GM11168 (cell line): ENCODE results near the gene CD4.

ENCODE experiments used
- in situ Hi-C: fragments of 300-500 bp; cut with MboI; formaldehyde crosslinking; loops from one replicate; pipeline ENCODE4 v1.12.0; 2022; ENCODE audit warnings: low sequenced_read_pairs; ENCODE audit not compliant: unreplicated experiment

The CD4 gene

DNA sequence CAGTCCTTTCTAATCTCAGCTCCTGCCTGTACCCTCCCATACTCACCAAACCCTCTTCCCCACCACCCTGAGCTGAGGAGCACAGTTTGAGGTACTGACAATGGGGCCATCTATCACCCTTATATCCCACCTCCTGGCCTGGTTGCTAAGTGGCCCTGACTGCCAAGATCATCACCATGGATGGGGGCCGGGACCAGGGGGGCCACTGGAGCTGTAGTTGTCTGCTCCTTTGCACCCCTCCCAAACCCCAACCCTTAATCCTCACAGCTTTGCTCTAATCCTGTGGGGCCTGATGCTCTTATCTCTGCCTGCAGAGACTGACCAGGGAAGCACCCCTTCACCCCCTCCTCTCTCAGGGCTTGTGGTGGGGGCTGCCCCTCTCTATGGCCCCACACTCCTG lies 51.0 kb downstream of the CD4 start:
- in situ Hi-C loops = no loop called here

DNA sequence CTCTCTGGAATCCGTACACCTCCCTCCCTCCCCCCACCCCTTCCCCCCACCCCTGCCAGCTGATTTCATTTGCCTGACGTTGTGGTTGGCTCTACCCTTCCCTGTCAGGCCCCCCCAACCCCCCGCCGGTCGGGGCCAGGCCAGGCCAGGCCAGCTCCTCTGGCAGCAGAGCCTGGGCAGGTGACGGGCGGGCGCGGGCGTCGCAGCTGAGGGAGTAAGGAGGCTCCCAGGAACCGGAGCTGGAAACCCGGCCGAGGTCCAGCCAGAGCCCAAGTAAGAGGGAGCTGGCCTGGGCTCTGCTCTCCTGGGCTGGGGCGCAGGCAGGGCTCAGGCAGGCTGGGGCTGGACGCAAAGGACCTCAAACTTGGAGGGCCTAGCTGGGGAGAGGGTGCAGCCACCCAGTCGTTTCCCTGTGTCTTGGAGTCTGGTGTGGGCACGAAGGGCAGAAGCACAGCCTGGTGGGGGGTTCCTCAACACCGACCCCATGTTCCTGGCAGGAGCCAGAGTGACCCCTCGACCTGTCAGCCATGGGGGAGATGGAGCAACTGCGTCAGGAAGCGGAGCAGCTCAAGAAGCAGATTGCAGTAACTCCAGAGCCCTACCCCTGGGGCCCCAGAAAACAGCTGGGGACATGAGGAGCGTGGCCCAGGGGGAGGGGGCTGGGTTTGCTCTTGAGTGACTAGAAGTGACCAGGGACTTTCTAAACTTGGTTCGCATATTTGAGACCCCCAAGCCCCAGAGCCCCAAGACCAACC lies 51.6 kb downstream of the CD4 start, which contains the start of gene GNB3:
GNB3 (plus strand) TSS at position 165 of the 755 bp plus-strand sequence; CDS start at position 528, 363 bp downstream.
- in situ Hi-C loops = no loop called here

DNA sequence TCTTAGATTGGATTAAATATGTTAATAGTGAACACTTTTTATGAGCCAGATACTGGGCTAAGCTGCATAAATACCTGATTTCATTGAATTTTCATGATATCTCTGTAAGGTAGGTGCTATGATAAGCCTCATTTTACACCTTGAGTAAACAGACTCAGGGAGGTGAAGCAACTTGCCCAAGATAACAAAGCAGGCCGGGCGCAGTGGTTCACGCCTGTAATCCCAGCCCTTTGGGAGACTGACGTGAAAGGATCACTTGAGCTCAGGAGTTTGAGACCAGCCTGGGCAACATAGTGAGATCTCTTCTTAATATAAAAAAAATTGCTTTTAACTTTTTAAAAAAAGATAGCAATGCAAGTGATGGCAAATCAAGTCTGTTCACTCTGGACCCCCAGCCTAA lies 52.7 kb downstream of the CD4 start:
- in situ Hi-C loops = no loop called here

DNA sequence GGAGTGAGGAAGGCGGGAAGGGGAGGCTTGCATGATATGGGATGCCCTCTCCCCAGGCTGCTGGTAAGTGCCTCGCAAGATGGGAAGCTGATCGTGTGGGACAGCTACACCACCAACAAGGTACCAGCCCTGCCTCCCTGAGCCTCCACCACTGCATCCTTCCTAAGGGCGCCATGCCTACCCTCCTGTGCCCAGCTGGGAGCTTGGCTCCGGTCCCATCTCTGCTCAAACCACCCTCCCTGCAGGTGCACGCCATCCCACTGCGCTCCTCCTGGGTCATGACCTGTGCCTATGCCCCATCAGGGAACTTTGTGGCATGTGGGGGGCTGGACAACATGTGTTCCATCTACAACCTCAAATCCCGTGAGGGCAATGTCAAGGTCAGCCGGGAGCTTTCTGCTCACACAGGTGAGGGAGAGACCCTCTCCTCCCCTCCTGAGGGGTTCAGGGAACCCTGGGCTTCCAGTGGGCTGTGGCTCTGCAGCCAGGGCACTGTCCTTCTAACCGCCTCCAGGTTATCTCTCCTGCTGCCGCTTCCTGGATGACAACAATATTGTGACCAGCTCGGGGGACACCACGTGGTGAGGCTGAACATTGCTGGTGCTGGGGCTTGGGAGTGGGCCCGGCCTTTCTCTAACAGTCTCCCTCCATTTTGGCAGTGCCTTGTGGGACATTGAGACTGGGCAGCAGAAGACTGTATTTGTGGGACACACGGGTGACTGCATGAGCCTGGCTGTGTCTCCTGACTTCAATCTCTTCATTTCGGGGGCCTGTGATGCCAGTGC lies 54.0 kb downstream of the CD4 start:
- in situ Hi-C loops = no loop called here

DNA sequence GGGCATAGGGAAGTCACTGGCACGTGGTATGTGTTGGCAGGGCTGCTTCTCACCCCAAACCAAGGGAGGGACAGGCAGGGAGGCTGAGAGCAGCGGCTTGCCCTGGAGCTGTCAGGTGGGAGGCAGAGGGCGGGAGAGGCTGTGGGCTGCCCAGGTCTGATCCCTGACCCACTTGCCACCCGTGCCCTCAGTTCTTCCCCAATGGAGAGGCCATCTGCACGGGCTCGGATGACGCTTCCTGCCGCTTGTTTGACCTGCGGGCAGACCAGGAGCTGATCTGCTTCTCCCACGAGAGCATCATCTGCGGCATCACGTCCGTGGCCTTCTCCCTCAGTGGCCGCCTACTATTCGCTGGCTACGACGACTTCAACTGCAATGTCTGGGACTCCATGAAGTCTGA lies 56.1 kb downstream of the CD4 start:
- in situ Hi-C loops = no loop called here

DNA sequence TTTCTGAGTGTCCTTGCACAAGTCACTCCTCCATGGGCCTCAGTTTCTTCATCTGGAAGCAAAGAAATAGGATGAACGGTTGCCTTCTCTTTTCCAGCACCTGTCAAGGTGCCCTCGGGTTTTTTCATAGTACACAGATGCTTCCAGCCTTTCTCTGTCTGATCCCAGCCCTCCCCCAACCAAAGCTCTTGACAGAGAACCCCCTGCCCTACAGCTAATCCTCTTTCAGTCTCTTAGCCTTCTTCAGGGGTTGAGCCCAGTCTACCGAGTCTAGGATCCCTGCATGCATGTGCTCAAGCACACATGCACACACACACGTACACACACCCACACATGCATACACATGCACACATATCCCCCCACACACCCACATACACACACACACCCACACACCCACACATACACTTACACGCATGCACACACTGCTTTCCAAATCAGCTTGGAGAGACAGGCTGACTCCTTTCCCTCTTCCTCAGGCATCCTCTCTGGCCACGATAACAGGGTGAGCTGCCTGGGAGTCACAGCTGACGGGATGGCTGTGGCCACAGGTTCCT lies 57.1 kb downstream of the CD4 start:
- in situ Hi-C loops = no loop called here

DNA sequence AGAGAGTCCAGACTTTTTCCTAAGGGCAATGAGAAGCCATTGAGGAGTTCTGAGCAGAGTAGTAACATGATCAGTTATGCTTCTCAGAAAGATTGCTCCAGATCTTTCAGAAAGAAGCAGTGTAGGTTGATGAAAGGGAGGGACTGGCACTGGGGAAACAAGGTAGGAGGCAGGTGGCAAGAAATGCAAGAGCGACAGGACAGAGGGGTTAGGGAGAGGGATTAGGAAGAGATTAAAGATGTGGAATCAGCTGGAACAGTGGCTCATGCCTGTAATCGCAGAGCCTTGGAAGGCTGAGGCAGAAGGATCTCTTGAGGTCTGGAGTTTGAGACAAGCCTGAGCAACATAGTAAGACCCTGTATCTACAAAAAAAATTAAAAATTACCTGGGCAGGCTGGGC lies 58.3 kb downstream of the CD4 start:
- in situ Hi-C loops = no loop called here

DNA sequence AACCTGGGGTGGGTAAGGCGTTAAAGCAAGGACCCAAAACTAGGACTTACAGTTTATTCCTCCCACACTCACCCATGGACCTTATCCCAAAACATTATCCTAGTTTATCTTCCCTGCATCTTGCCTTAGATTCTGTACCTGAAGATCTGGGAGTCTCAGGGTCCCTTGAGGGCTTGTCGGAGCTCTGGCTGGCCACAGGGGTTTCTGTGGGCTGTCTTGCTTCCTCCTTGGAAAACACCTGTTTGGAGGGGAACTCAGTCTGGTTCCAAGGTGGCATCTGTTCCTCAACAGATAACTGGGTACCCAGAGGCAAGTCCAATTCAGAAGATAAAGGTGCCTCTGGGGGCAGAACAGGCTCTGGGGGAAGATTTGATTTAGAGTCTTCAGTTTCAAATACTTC lies 60.1 kb downstream of the CD4 start:
- in situ Hi-C loops = no loop called here

DNA sequence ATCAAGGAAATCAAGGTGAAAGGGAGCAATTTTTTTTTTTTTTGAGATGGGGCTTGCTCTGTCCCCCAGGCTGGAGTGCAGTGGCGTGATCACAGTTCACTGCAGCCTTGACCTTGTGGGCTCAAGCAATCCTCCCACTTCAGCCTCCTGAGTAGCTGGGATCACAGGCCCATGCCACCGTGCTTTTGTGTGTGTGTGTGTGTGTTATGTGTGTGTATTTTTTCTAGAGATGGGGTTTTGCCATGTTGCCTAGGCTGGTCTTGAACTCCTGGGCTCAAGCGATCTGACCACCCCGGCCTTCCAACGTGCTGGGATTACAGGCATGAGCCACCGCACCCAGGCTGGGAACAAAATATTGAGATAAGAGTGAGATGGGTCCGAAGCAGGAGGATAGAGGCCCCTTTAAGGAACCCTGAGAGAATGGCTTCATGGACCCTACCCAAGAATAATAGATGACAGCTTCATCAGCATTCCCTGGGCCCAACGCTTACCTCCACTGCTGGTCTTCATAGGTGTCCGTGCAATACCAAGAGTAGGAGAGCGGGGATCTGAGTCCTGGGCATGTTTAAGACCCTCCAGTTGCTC lies 60.7 kb downstream of the CD4 start:
- in situ Hi-C loops = no loop called here

DNA sequence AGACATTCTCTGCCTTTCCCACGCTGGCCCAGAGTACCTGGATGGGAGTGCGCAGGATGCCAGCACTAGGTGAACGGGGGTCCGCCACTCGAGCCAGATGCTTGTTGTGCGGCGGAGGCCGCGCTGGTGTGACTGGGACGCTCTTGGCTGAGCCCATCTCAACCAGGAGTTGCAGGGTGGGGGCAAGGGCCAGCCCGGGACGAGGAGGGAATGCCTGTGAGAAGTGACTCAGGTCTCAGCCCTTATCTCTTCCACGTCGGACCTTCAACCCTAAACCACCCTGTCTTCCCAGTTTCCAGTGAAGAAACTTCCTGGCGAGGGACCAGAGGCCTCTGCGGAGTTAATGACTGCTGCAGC lies 61.4 kb downstream of the CD4 start:
- in situ Hi-C loops = no loop called here

DNA sequence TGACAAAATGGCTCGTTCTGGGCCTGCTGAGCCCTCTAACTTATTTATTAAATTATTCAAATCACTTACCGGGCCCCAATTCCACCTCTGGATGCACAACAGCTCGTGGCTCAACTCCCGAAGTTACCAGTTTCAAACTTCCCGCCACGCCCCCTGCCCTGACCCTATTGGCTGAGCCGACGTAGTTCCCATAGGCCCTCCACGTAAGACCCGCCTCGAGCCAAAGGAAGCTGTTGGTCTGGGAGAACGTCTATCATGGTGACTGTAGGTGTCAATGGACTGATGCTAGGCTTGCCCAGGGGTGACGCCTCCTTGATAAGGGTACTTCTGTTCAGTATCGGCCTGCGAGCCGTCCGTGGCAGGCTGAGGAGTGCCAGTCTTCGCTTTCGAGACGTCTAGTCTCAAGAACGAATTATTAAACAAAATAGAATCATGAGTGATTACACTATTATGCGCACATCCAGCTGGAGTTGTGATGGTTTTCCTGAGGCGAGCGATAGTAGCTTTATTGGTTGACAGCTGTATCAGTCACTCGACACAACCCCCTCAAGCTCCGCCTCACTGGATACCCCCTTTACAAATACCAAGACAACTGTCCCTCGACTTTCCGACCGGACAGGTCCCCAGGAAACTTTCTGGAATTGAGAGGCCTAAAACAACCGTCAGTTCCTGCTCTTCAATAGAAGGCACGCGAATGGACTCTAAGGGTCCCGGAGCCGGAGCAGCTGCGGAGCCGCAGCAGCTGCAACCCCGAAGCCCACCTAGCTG lies 62.0 kb downstream of the CD4 start, which contains the start of gene CDCA3:
CDCA3 (minus strand) TSS at position 134 of the 768 bp plus-strand sequence. CDS start 334 bp downstream, outside the sequence.
- in situ Hi-C loops = no loop called here

DNA sequence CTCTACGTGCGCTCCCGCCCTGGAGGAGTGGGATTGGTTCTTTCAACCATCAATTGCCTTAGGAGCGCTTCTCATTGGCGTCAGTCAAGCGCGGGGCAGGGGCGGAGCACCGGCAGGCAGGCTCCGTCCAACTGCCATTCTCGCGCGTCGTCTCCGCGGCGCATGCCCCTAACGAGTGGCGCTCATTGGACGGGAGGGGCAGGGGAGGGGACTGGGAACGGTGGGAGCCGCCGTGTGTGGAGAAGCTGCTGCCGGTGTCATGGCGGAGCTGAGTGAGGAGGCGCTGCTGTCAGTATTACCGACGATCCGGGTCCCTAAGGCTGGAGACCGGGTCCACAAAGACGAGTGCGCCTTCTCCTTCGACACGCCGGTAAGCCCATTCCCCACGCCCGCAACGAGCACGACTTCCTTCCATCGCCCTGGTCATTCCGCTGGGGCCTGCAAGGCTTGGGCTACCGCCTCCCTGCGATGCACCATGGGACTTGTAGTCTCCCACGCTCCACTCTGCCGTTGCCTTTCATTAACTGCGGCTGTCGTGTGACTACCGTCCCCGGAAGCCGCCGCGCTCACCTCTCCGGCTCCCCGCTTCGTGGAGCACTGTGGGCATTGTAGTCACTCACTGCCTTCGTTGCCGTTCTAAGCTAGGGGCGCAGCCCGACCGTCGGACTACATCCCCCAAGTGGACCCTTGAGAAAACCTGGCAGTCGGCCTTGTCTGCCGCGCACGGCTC lies 62.8 kb downstream of the CD4 start, which contains the start of gene USP5:
USP5 (plus strand) TSS at position 230 of the 730 bp plus-strand sequence; CDS start at position 260, 30 bp downstream.
- in situ Hi-C loops = no loop called here

DNA sequence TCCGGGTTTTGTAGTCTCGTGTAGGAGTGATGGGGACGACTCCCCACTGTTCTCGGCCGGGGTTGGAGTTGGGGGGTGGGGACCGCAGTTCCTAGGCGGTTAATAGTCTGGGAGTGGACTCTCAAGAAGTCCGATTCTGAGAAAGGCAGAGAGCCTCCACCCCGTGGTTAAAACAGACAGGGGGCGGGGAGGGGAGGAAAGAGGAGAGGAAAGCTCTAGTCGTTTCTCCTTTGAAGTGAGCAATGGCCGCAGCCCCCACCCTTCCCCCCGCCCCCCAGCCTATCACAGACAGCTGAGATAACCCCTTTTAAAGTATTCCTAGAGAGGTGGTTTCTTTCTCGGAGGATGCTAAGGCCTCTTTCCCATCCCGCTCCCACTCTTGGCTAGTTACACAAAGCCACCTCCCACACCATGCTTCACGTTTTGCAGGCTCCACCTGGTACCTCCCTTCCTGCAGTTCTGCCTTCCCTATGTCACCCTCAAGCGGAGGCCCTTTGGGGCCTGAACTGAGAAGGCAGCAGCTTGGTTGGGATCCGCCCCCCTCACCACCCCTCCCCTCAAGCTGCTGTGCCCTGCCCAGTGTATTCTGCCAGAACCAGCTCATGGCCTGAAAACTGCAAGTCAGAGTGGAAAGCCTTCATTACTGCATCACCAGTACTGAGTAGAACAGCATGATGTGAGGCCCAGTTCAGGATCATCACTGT lies 63.5 kb downstream of the CD4 start:
- in situ Hi-C loops = no loop called here

DNA sequence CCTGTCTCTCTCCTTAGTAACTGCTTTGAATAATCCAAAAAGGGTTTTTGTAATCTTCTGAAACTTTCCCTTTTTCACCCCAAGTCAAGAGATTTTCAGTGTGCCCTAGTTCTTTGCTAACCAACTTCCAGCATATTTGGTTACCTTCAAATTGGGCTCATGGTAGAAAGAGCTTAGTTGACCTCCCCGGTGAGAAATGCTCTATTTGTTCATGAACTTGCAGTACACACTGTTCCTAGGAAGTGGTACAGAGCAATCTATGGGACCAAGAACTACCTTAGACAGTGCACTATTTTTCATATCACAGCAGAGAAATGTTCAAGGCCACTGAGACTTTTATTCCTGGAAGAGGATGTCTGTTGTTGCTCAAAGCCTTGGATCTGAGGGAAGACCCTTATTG lies 64.3 kb downstream of the CD4 start:
- in situ Hi-C loops = no loop called here

DNA sequence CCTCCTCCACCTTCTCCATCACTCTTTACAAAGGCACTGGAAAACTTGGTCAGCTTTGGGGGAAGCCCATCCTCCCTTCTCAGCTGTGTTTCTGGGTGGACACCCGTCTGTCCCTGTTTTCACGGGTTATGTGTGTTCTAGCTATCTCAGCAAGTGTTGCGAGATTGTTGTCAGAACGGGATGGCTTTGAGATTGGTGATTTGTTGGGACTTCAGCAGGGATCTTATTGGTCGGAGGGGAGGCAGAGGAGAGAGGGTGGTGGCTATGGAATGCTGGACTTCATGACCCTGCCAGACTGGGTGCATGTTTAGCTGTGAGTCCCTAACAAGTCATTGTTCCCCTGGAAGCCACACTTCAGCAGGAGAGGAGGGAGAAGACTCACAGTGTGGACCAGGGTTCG lies 64.7 kb downstream of the CD4 start:
- in situ Hi-C loops = no loop called here

DNA sequence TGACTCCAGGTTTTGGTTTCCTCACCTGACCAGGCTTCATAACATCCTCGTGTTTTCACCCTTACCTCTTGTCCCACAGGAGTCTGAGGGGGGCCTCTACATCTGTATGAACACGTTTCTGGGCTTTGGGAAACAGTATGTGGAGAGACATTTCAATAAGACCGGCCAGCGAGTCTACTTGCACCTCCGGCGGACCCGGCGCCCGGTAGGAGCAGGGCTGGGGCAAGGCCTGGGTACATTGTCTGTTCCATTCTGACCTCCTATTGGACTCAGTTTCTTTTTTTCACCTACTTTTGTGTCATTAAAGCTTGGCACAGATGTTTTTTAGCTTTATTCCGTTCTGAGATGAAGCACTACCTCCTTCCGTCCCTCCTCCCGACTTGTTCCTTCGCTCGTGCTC lies 66.0 kb downstream of the CD4 start:
- in situ Hi-C loops = no loop called here

DNA sequence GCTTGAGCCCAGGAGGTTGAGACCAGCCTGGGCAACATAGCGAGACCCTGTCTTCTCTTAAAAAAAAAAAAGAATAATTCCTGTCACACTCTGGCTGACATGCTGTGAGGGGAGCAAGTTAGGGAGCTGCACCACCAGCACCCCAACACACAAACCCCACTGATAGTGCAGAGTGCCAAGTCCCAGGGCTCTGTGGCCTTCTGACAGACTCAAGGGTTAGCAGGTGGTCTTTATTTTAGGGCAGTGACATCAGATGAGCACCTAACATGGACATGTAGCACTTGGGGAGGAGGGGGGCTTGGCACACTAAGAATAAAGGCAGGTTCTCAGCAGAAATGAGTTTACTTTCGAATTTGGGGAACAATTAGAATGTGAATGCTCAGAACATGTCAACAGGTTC lies 69.5 kb downstream of the CD4 start:
- in situ Hi-C loops = no loop called here

DNA sequence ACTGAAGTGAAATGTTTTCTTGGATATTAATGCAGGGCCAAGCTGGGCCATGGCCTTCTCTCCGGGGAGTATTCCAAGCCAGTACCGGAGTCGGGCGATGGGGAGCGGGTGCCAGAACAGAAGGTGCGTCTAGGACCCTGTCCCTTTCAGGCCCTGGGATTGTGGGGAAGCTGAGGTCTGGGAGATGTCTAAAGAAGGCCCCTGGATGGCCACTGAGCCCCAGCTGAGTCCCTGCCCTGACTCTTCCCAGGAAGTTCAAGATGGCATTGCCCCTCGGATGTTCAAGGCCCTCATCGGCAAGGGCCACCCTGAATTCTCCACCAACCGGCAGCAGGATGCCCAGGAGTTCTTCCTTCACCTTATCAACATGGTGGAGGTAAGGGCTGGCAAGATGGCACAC lies 70.8 kb downstream of the CD4 start:
- in situ Hi-C loops = no loop called here

DNA sequence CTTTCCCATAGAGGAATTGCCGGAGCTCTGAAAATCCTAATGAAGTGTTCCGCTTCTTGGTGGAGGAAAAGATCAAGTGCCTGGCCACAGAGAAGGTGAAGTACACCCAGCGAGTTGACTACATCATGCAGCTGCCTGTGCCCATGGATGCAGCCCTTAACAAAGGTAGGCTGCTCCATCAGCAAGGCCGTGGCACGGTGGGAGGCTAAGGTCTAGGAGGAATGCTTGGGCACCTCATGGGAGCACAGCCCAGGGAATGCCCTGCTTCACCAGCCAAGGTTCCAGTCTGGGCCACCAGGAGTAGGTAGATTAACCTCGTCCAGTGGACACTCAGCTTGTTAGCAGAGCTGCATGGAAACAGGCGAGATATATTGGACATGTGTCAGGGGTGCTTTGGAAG lies 71.6 kb downstream of the CD4 start:
- in situ Hi-C loops = no loop called here
